Measurements from ENCODE around the gene ENTPD2.

- TF ChIP-seq CTCF (IDR thresholded peaks at IDR 0.05) (no peak), POLR2A (IDR thresholded peaks at IDR 0.05) (no peak), EP300 (IDR thresholded peaks at IDR 0.05; ENCODE audit: low read depth) (no peak)
These were observed 16.5 kb upstream of the ENTPD2 start, which contains the start of gene SAPCD2 for GRCh38 chr9:137070201-137070905.

Data from transverse colon (tissue), 3 donors.